Mesothelial cell of epicardium (in vitro differentiated cells): ENCODE data around the gene CDC42. TPM values are rescaled to one million over a fixed set of nuclear protein-coding genes. Genes with fewer than 3 reads are reported as not detected.
A peak's percentile ranks its signal among the peaks of the same experiment; 100 is the strongest.

Experiments used
- DNase-seq, 2 experiments: peaks; one replicate each; pipeline ENCODE4 v3.0.0; 2021; ENCODE audit warnings: low spot score in 2 of 2; ENCODE audit not compliant: unreplicated experiment in 2 of 2
- H3K27ac Mint-ChIP-seq: 2 replicates; pipeline ENCODE4 v1.8.0; 2021; ENCODE audit warnings: mixed read lengths
- H3K27me3 Mint-ChIP-seq: 2 replicates; pipeline ENCODE4 v1.8.0; 2021; ENCODE audit warnings: low read depth, mixed read lengths
- H3K36me3 Mint-ChIP-seq: 2 replicates; pipeline ENCODE4 v1.8.0; 2021; ENCODE audit warnings: mixed read lengths
- H3K4me1 Mint-ChIP-seq: 2 replicates; pipeline ENCODE4 v1.8.0; 2021; ENCODE audit warnings: mixed read lengths
- H3K4me3 Mint-ChIP-seq: 2 replicates; pipeline ENCODE4 v1.8.0; 2021; ENCODE audit warnings: mild to moderate bottlenecking, moderate library complexity, mixed read lengths
- H3K9me3 Mint-ChIP-seq: 2 replicates; pipeline ENCODE4 v1.8.0; 2021; ENCODE audit warnings: mixed read lengths
- CTCF ChIP-seq: fragments of 200-600 bp; sonication (generic); IDR thresholded peaks from one replicate; pipeline ENCODE4 v1.5.0; 2021; ENCODE audit warnings: antibody characterized with exemption; ENCODE audit not compliant: unreplicated experiment
- total RNA-seq: library from RNA; stranded (reverse); gene quantifications from 3 replicates; pipeline ENCODE4 v1.2.1, GENCODE V29; 2021

The CDC42 gene
- total RNA-seq, 1 donor from 2014 or later, result 244 TPM

GRCh38 chr1:22111620-22112019, 59.1 kb downstream of the CDC42 start:
- peak overlapping the region; percentile 87 for H3K27ac Mint-ChIP-seq
- no peaks in the 10 kb centered on the region for H3K9me3 Mint-ChIP-seq
- H3K27me3 Mint-ChIP-seq, result no peaks in the 10 kb centered on the region
- DNase-seq, result no peak
- TF ChIP-seq CTCF, result no peak
- peaks cover 77% of the 10 kb centered on the region for H3K4me1 Mint-ChIP-seq
- H3K4me3 Mint-ChIP-seq, result no peak overlapping the region
- H3K36me3 Mint-ChIP-seq, result peaks cover 7% of the 10 kb centered on the region

GRCh38 chr1:22112554-22112953, 60.0 kb downstream of the CDC42 start:
- Mint-ChIP-seq H3K27ac (peak overlapping the region; percentile 58), H3K9me3 (no peaks in the 10 kb centered on the region), H3K36me3 (peaks cover 7% of the 10 kb centered on the region), H3K4me3 (no peak overlapping the region), H3K4me1 (peaks cover 72% of the 10 kb centered on the region), H3K27me3 (no peaks in the 10 kb centered on the region)
- no peak for DNase-seq
- no peak for TF ChIP-seq CTCF

GRCh38 chr1:22114083-22115012, 61.8 kb downstream of the CDC42 start:
- peak in 1 of 2 experiments; percentile 49 for DNase-seq
- no peak for TF ChIP-seq CTCF
- H3K9me3 Mint-ChIP-seq, result no peaks in the 10 kb centered on the region
- H3K27ac Mint-ChIP-seq, result peak overlapping the region; percentile 75
- no peak overlapping the region for H3K4me3 Mint-ChIP-seq
- peaks cover 4% of the 10 kb centered on the region for H3K36me3 Mint-ChIP-seq
- H3K27me3 Mint-ChIP-seq, result no peaks in the 10 kb centered on the region
- peaks cover 59% of the 10 kb centered on the region for H3K4me1 Mint-ChIP-seq

GRCh38 chr1:22115286-22115685, 62.8 kb downstream of the CDC42 start:
- no peaks in the 10 kb centered on the region for H3K9me3 Mint-ChIP-seq
- peaks cover 55% of the 10 kb centered on the region for H3K4me1 Mint-ChIP-seq
- H3K27ac Mint-ChIP-seq, result peak overlapping the region; percentile 75
- TF ChIP-seq CTCF, result no peak
- H3K27me3 Mint-ChIP-seq, result no peaks in the 10 kb centered on the region
- no peak overlapping the region for H3K4me3 Mint-ChIP-seq
- H3K36me3 Mint-ChIP-seq, result peaks cover 4% of the 10 kb centered on the region
- peak in 1 of 2 experiments; percentile 33 for DNase-seq

- Mint-ChIP-seq H3K27me3 (no peaks in the 10 kb centered on the region), H3K27ac (no peak overlapping the region), H3K4me1 (peaks cover 53% of the 10 kb centered on the region), H3K36me3 (peaks cover 4% of the 10 kb centered on the region), H3K4me3 (no peak overlapping the region), H3K9me3 (no peaks in the 10 kb centered on the region)
- TF ChIP-seq CTCF, result no peak
- peak in 1 of 2 experiments; percentile 34 for DNase-seq
These were observed 64.7 kb downstream of the CDC42 start for GRCh38 chr1:22117238-22117637.
